Measurements from ENCODE around the gene GIT1.

GIT1 gene

GRCh38 chr17:29615492-29616299 lies 26.2 kb upstream of the GIT1 start:
- peak; percentile 92 to 97 (median 96) for DNase-seq

GRCh38 chr17:29615048-29615385 lies 25.6 kb upstream of the GIT1 start:
- DNase-seq, result peak; percentile 67 to 82 (median 80)

DNA sequence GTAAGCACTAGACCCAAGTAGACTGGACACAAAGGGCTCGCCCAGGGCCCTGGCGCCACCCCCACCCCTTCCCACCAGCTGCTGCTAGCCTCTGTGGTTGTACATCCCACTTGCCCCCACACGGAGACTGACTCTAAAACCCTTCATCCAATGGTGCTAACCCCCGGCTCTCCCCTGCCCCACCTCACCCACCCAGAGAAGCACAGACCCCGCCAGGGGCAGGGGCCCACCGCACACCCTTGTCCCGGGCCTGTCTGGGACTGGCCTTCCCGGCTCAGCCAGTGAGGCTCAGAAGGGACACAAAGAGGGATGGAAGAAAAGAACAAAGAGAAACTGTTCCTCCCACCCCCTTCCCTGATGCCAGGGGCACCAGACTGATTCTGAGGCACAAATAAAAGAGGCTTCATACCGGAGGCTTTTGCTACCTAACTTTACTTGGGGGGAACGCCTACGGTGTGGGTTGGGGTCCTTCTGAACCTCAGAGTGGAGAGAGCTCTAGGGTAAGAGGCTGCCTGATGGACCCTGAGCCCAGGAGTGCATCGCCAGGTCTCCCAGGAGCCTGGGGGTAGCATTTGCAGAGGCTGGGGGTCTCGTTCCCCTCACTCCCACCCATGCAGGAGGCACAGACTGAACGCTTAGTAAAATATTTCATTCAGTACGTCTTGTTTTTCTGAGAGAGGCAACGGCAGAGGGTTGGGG lies 25.1 kb upstream of the GIT1 start:
- no peak for DNase-seq

DNA sequence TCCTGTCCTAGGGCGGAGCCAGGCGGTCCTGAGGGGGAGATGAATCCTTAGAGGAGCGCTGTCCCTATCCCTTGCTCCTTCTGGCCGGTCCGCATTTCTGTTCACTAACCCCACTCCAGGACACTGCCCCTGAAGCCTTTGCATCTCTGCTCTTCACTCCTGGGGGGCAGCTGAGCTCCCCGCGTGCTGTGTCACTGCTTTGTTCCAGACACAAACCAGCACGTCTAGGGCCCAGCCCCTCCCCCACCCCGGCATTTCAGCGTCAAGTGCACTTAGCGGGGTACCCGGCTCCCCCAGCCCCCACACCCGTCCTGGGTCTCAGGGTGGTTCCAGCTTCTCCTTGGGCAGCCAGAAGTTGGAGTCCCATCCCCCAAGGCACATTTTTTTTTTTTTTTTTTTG lies 24.4 kb upstream of the GIT1 start:
- DNase-seq, result no peak

- peak; percentile 94 to 98 (median 96) for DNase-seq
Measured at GRCh38 chr17:29613352-29613837, 23.9 kb upstream of the GIT1 start.

GRCh38 chr17:29612404-29613280 lies 23.2 kb upstream of the GIT1 start:
- DNase-seq, result no peak

- DNase-seq, result no peak
Measured at GRCh38 chr17:29612094-29612403, 22.6 kb upstream of the GIT1 start.

DNA sequence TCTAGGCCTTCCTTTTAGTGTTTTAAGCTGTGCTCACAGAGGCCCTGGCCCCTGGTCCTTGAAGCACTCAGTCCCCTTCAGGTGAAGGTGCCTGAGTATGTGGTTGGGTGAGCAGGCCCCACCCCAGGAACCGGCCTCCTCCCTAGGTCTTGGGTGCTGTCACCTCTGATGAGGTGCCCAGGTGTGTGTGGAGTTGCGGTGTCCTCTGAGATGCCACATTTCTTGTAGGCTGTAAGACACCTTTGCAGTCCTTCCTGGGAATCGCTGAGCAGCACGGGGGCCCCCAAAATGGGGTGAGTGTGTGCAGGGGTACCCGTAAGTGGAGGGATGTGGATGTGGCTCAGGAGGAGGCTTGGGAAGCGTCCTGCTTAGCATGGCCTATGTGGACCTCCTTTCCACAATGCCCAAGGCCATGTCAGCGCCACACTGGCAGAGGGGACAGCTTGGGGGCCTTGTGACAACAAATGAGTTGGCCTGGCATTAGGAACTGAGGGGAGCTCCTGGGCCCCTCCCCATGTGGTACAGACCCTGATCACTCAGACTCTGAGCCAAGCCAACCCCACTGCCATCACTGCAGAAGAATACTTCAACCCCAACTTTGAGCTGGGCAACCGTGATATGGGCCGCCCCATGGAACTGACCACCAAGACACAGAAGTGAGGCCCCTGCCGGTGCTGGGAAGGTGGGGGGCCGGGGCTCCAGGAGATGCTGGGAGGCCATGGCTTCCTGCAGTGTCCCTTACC lies 22.1 kb upstream of the GIT1 start:
- no peak for DNase-seq

DNA sequence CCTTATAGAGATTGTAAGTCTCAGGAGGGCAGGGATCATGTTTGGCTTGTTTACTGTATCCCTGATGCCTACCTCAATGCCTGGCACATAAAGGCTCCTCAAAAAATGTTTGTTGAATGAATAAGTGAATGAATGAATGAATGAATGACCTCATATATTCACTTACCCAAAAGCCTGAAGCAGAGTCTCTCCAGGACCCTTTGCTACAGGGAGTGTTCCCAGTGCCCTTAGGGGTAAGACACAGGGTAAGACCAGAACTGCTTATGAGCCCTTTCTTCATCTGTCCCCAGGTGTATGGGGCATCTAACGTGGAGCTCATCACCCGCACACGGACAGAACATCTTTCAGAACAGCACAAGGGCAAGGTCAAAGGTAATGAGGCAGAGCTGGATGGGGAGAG lies 20.9 kb upstream of the GIT1 start:
- DNase-seq, result no peak

DNA sequence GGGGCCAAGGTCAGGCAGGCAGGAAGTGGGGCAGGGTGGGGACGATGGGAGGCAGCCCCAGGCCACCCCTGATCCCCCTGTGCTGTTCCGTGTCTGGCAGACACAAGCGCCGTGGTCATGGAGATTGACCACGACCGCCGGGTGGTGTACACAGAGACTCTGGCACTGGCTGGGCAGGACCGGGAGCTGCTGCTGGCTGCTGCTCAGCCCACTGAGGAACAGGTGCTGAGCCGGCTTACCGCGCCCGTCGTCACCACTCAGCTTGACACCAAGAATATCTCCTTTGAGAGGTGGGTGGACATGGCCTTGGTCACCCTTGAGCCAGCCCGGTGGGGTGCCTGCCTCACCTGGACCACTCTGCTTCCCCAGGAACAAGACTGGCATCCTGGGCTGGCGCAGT lies 19.5 kb upstream of the GIT1 start:
- no peak for DNase-seq

DNA sequence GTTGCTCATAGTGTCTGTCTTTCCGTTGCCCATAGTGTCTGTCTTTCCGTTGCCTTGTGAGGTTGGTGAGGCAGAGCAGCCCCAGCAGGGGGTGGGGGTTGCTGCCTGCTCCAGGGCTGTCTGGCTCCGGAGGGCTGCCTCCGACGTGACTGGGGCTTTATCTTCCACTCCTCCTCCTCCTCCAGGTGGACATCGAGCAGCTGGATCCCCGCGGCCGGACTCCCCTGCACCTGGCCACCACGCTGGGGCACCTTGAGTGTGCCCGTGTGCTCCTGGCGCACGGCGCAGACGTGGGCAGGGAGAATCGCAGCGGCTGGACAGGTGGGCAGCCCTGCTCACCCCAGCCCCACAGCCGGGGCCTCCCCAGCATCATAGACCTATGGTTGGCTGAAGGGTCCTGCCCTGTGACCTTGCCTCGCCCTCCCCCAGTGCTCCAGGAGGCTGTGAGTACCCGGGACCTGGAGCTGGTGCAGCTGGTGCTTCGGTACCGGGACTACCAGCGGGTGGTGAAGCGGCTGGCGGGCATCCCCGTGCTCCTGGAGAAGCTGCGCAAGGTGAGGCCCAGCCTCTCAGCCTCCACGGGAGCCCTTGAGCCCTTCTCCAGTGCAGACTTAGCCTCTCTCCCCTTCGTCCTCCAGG lies 18.2 kb upstream of the GIT1 start:
- no peak for DNase-seq

GRCh38 chr17:29603109-29603674 lies 13.7 kb upstream of the GIT1 start:
- DNase-seq, result no peak

- no peak for DNase-seq
Measured at GRCh38 chr17:29597361-29598172, 8.1 kb upstream of the GIT1 start.

GRCh38 chr17:29596811-29597210 lies 7.4 kb upstream of the GIT1 start:
- no peak for DNase-seq

DNA sequence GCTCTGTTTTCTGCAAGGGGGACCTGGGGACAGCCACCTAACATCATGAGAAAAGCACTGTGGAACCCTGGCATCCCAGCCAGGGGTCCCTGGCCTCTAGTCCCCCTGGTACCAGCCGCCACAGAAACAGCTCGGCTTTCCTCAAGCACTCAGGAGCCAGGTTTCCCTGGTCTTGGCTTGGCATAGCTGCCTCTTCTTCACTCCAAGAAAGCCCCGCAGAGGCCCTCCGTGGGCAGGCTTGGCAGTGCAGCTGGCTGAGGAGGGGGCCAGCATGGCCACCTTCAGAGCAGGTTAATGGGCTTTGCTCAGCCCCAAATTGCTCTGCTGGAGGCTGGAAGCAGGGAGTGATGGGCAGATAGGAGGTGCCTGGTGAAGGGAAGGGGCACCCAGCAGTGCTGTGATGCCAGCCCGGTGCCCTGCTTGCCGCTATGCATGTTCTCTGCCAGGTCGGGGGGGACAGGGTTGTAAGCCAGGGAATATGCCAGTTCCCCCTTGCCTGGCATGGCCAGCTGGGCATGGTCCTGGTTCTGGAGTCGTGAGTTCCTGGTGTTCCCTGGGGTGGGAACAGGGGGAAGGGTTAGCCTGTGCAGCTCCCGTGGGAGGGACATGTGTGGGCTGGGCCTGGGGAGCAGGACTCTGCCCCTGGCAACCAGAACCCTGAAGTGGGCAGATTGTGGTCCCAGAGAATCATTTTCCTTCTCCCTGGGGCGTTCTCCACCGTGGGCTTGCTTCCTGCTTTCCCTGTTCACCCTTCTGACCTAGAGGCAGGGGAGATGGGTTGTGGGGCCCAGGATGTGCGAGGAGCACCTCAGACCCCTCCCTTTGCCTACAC lies 6.7 kb upstream of the GIT1 start:
- no peak for DNase-seq

GRCh38 chr17:29595107-29595942 lies 5.9 kb upstream of the GIT1 start:
- no peak for DNase-seq

GRCh38 chr17:29594519-29595090 lies 5.2 kb upstream of the GIT1 start:
- no peak for DNase-seq
